Cortex of kidney (tissue), 1 donor: ENCODE measurements around the gene KCNH1.

Experiments
- DNase-seq: peaks from one replicate; lab custom pipeline; 2025; lab: John Stamatoyannopoulos, UW

KCNH1 gene

DNA sequence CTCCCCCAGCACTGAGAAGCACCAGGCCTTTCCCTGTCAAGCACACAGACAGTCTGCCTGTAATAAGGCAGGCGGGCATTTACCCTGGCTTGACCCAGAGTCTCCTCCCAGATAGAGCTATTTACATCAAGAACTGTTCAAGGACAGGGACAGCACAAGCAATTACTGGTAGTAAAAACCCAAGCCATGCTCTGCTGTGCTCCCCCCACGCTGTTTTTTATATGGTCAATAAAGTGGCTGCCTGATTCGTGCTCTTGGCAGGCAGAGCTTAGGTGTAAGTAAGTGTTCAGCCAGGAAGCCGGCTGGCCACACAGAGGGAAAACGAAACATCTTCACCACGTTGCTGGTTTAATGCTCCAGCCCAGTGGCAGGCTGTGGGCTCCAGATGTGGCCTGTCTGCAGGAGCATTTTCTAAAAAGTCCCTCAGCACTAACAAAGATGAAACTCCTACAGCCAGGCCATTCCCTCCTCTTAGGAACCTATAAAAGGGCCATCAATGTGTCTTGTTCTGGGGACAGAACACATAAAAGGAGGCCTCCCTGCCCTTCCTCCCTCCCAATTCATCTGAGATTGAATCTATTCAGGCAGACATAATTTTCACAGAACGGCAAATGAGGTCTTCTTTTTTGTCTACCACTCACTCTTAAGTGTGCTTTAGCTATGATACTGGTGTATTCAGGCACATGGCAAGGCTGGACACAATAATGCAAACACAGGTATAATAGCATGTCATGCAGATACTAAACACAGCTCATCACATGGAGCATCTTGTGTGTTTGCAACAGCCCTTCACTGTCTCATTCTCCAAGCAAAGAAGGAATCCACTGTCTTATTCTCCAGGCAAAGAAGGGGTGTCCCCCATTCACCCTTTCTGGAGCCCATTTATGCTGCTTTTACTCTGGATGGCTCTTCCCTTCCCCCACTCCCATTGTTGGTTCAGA is 426.4 kb downstream of the KCNH1 start:
- DNase-seq: no peak

DNA sequence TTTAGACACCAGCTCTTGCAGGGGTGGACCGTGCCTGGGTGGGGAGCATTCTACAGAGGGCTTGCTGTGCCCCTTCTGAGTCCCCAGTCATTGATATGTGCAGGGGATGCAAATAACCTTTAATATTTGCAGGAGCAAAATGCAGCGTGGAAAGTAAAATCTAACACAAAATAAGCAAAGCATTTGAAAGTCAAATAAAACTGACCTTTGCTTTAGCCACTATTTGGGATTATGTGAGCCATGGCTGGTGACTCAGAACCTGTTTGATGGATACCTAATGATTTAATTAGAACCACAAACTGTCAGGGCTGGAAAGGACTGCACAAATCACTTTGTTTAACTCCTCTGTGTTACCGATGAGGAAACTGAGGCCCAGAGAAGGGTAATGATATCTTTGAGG is 427.7 kb downstream of the KCNH1 start:
- no peak for DNase-seq

DNA sequence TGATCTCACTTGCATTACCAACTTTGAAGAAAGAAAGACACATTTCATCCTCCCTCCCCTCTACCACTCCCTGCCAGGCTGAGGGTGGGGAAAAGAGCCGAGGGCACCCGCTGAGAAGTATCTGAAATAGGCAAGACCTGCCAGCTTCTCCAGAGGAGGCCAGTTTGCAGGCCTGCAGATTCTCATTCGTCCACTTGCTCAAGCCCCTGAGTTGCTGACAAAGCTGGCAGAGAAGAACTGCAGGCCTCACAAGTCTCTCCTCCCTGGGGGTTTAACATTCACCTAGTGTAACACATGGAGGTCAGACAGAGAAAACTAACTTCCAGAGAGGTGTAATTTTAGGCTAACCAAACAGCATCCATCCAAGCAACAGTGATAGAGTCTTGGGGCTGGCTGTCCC is 428.9 kb downstream of the KCNH1 start:
- DNase-seq: no peak

DNA sequence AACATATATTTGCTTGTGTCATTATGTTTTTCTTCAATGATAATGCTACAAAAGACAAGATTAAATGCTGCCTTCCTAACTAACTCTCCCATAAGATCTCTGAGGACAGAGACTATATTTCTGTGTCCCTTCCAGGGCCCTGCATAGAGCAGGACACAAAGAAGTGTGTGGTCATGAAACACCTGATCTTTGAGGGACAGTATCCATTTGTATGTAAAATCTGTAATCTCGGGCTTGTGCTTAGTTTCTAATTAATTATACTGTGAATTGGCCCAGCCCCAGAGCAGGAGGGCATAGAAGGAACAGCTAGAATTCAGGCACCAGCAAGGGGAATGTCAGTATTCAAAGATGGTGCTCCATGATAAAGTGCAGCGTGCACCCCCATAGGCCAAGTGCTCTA is 430.4 kb downstream of the KCNH1 start:
- no peak for DNase-seq

DNA sequence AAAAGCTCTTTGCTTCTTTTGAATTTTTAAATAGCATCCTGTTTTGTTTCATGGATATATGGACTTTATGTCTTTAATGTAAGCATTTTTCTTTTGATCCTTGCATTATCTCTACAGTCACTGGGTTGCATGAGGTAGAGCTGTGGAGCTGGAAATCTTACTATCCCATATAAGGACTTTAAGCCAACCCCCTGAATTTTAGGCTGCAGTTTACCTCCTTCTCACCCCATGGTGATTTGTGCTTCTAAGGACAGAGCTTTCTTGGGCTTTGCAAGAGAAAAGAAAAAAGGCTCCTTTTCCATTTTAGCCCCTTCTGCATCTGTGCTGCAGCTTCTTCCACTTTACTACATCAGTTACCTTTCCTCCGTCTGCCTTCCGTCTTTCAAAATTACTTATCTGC is 431.4 kb downstream of the KCNH1 start:
- DNase-seq: no peak

DNA sequence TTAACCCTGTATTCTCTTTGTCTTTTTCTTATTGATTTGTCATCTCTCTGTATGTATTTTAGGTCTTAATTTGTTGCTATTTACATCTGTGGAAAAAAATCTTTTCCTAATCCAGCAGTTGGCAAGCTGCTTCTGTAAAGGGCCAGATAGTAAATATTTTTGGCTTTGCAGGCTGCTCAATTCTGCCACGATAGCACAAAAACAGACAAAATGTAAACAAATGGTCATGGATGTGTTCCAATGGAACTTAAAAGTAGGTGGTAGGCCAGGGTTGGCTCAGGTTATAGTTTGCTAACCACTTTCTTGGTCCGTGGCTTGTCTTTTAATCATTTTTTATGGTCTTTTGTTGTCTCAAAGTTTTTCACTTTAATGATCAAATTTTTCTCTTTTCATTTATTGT is 433.4 kb downstream of the KCNH1 start:
- no peak for DNase-seq

DNA sequence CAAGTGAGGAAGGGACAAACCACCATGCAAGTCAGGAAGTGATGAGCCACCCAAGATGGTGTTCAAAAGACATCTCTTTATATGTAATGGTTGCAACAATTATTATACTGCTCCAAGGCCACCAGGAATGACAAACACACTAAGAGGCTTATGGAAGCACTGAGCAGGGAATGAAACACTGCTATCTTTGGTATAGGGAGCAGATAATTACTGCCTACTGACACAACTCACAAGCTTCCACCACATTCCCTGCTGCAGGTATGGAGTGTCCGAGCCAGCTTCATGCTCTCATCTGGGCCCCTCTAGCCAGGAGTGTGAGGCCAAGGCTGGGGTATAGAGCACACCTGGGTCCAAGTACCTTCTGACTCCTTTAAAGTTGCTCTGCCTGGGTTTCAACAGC is 433.9 kb downstream of the KCNH1 start:
- no peak for DNase-seq

DNA sequence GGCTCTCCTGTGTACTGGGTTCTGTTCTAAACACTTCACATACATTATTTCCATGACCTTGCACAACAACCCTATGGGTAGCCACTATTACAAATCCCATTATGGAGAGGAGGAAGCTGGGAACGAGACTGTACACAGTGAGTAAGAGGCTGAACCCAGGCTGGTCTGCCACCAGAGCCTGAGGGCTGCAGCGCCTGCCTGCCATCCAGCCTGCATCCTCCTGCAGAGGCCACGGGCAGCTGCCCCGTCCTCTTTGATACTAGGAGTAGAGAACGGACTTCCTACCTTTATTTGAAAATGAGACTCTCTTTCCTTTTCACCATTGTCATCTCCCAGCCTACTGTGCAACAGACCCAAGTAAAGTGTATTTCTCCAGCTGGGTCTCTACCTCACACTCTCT is 435.3 kb downstream of the KCNH1 start:
- no peak for DNase-seq

DNA sequence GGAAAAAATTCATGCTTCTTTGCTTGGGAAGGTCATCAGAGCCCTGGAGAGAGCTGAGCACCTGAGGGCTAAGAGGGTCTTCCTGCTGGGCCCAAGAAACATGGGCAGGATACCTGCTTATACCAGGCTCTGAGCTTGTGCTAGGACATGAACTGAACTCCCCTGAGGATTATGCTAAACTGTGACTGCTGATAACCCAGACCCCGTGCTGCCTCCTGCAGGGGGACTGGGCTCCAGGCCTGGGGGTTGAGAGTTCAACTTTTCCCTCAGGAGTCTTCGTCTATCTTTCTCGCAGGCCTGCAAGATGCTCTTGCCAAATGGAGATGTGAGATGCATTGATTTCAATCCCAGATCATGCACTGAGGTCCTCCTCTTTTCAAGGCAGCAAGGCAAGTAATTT is 436.8 kb downstream of the KCNH1 start:
- DNase-seq: no peak

DNA sequence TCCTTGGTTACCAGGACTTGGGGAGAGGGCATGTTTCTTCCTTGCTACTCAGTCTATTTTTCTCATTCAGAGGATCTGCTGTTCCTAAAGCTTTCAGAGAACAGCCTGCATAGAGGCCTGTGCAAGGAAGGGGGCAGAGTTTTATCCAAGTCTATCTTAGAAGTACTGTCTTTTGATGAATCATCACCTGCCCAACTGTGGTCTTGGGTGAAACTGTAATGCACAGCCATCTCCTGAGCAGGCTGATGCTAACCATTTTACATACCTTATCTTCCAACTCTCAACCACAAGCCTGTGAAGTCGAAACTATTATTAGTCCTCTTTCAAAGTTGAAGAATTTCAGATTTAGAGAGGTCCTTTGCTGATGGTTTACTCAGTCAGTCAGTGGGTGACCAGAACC is 437.2 kb downstream of the KCNH1 start:
- DNase-seq: no peak

DNA sequence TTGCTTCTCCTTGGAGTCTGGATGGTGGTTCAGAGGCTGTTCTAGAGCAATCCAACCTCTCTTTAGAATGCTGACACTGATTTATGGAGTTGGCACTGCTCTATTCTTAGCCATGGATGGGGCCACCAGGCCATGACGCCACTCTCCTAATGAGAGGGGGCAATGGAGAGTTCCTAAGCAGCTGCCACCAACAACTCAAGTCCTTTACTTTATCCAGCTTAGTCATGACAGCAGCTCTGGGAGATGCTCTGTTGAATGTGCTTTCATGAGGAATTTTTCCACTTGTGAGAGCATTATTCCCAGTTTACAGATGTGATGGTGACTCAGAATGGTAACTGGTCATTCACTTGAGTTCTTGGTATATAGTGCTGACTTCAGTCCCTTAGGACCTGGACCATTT is 438.9 kb downstream of the KCNH1 start:
- DNase-seq: no peak

DNA sequence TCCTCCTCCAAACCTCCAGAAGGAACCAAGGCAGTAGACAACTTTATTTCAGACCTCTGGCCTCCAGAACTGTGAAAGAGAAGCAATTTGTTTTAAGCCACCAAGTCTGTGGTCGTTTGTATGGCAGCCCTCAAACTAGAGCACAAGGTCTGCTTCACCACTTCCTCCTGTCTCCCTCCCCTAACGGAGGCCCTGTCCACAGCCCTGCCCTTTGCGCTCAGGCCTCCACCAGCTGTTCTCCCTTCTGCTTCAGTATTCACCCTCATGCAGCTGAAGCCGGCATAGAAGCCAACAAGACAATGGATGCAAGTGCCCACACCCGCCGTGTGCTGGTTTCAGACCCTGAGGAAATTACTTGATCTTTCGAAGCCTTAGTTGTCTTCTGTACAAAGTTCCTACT is 441.2 kb downstream of the KCNH1 start:
- DNase-seq: no peak

DNA sequence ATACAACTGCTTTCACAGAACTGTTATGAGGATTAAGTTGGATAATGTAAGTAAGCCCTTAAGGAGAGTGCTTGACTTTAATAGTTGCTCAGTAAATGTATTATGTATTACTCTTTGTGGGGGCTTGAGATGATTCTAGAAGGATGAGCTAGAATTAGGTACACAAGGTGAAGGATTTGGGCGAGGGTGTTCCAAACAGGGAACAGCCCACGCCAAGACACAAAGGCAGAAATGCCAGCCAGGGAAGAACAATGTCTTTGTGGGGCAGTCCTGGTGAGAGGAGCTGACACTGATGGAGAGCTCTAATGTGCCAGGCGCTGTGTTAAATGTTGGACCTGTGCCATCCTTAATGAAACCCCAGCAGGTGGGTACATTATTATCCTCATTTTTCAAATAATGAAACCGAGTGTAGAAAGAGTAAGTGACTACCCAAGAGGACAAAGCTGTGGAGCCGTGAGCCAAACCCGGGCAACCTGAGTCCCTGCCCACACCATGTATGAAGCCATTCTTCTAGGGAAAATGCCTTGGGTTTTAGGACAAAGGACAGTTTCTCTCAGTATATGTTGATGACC is 442.8 kb downstream of the KCNH1 start:
- DNase-seq: no peak

DNA sequence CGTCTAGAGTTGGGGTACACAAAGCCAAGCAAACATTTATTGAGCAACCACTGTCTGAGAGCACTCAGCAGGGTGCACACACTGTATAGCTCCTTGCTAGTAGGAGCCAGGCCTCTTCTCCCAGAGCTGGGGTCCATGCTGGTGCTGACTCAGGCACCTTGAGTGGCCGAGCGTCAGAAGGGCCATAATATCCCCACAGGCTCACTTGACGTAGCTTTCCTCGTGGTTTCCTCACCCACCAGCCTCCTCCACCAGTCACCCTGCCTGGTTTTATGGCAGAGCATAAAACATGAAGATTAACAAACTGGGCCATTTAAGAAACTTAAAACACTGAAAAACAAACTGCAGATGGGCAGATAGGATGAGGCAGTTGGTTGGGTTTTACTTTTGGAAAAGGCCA is 443.7 kb downstream of the KCNH1 start:
- DNase-seq: no peak

DNA sequence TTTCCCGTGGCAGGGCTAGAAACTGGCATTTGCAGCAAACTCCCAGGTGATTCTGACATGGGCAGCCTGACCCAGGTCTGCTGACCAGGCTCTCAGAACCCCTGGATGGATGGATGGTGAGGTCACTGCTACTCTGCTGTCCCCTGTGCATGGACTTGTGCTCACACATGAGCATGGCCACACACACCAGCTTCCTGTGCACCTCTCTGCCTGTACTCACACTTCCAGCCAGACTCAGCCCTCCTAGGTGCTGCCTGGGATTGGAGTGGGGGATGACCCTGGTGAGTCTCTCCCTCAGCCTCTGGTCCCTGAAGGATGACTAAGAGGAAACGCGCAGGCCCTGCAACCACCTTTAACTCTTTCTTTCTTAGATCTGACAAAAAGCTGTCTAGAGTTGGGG is 444.1 kb downstream of the KCNH1 start:
- DNase-seq: no peak

DNA sequence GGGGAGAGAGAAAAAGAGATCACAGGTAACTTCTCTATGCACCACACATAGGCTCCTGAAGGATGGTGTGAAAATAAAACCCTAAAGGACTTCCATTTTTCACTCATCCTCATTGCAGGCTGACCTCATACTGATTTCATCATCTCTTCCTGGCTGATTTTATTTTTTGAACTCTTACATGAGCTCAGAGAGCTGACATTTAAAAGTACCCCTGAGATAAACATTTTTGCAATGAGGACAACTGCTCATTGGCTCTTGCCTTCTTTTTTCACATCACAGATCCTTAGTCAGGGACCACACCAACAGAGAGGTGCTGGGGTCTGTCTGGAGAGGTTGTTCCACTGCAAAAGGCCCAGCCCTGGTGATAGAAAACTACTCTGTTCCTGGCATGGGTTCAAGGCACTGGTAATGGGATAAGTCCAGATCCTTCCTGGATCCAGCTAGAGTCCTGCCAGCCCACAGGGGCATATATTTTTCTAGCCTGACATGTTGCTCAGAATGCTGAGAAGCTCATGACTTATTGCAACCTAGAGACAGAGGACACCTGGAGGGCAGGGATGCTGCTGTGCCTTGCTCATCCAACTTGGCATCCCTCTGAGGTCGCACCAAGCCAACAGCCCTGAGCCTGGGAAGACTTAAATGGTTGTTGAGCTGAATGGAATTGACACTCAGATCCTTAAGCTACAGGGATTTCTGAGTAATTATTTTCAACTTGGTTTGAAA is 445.3 kb downstream of the KCNH1 start:
- no peak for DNase-seq

DNA sequence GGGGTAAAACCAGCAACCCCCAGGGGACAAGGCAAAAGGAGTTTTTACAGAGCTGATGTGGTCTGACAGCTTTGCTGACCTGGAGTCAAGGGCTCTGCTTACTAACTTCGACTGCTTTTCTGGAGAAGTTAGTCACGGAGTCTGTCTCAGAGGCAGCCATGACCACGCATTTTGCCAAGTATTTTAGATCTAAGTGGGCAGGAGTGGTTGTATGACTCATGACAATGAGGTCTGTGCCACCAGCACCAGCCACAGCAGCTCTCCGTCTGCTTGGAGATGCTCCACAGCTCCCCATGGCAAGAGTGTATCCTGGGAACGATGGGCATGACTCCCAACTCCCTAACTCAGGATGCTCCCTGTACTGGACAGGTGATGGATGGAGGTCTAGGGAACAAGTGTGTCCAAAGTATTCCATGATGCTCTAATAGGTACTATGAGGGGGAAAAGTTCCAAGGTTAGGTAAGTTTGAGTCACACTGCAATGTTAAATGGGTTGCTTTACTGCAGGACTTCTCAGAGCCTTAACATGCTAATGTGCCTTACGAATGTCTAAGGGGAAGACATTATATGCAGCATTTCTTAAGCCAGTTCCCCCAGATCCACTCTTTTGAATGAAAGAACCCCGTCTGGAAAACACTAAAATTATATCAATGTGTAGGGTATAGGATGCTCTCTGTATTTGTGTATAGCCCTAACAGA is 446.2 kb downstream of the KCNH1 start:
- DNase-seq: no peak

DNA sequence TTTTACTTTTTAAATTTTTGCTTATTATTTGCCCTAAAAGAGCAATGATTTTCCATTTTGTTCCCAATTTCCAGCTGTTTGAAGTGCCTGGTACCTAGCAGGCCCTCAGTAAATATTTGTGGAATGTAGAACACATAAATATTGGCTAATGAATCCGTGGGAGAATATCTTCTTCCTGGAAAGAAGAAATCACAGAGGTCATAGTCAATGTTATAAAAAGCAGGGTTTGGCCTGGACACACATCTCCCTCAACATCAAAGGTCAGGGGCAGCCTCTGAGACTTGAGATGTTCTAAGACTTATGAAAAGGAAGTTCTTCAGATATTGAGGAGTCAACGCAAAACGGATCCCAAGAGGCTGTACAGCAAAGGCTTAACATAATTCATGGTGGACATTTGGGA is 447.1 kb downstream of the KCNH1 start:
- no peak for DNase-seq

DNA sequence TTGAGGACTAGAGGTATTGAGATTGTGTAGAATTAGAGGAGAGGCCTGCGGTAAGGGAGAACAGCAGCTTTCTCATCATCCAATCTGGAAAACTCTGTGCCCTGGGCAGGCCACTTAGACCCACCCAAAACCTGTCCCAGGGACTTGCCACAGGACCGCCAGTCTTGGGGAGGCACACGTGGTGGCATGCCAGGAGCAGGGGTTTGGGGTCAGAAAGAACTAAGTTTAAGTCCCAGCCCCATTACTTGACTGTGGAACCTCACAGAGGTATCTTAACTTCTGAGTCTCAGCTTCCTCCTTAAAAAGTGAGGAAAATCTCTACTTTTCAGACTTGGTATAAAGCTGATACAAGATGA is 448.7 kb downstream of the KCNH1 start:
- DNase-seq: no peak

DNA sequence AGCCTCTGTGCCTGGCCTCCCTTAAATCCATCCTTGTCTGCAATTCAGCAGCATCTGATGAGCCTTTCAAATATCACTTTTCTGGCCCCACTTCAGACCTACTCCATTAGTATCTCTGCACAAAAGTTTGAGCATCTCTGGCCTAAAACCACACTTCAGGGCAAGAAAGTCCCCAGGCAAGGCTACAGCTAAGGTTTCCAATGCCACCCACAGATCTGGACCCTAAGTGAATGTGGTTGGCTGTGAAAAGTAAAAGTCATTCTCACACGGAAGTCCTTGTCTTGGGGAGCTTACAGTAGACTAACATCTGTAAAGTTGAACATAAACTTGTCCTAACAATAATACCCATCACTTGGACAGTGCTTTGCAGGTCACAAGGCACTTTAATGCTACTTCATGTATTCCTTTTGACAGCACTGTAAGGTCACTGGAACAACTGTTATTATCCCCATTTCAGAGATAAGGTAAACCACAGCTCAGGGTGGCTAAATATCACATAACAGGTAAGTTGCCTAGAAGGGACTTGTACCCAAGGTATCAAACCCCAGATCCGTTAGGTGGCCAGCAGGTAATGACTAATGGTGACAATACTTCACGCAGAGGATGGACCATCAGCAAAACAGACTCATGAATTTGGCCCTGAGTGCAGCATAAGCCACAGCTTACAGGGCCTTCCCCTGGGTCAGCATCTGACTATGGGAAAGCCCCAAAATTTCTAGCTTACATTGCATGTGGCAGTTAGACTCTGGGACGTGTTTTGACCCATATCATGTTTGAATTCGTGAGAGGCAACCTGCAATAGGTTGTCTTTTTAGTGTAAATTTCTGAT is 449.3 kb downstream of the KCNH1 start:
- no peak for DNase-seq

DNA sequence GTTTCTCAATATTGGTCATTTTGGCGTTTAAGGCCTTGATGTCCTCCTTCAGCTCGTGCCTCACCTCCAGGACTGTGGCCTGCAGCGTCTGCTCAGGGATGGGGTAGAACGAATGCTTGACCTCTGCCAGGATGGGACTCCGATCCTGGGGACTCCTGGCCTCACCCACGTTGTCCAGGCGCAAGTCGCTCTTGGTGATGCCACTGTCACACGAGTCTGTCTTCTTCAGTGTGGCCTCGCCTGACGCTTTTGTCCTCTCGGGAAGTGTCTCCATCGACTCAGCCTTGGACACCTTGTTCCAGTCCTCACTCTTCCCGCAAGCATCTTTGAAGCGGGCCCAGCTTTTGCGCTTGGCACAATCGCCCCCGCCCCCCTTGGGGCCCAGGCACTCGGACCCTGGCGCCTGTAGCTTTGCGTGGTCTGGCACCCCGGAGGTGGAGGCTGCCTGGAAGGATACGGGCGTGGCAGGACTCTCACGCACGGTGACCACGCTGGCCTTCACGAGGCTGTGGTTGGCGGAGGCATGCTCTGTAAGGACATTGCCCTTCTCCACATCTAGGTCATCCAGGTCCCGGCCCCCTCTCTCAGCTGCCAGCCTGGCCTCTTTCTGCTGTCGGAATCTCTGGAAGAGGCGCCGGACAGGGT is 450.4 kb downstream of the KCNH1 start:
- no peak for DNase-seq
